ENCODE results near the gene ZNF275. TPM values are rescaled to one million over a fixed set of nuclear protein-coding genes. Genes with fewer than 3 reads are reported as not detected.

The ZNF275 gene
- total RNA-seq, 1 experiment from 2014 or later, result 5.0 TPM

- Histone ChIP-seq H3K27ac (ENCODE audit: low read length) (no peak overlapping the region), H3K36me3 (ENCODE audit: control insufficient read depth, insufficient read depth, low read length) (no peaks in the 10 kb centered on the region), H3K27me3 (ENCODE audit: control insufficient read depth, insufficient read depth, low read length) (no peaks in the 10 kb centered on the region; the same call in 1 of the 2 replicates), H3K9me3 (ENCODE audit: control insufficient read depth, insufficient read depth, low read depth, low read length) (no peaks in the 10 kb centered on the region), H3K4me1 (ENCODE audit: control insufficient read depth, insufficient read depth, low read length) (no peaks in the 10 kb centered on the region), H3K4me3 (ENCODE audit: low read depth in 2 of 2, low read length in 2 of 2) (no peak overlapping the region)
- CTCF ChIA-PET, result no interaction called here
- in situ Hi-C loops (cut with HindIII; ENCODE audit: low pct_unique_long_range_greater_than_20kb, low sequenced_read_pairs), result no loop called here
- TF ChIP-seq REST (IDR thresholded peaks at IDR 0.05; ENCODE audit: insufficient read depth in 1 of 2, low read depth in 2 of 2, low read length in 1 of 2) (no peak), CTCF (IDR thresholded peaks at IDR 0.05) (no peak), POLR2AphosphoS5 (IDR thresholded peaks at IDR 0.05; ENCODE audit: low read depth, low read length) (no peak)
- no peak for DNase-seq (ENCODE audit: low read depth, low spot score)
- ATAC-seq, result no peak
- no TSS peak for BruUV-seq (replicated peaks)
- intact Hi-C loops (cut with micrococcal nuclease; ENCODE audit: unreplicated experiment), result no loop called here
- POLR2A ChIA-PET, result no interaction called here
Observed at GRCh38 chrX:153297376-153297775, 36.6 kb upstream of the ZNF275 start.

GRCh38 chrX:153299855-153300254, 34.1 kb upstream of the ZNF275 start:
- in situ Hi-C loops (cut with HindIII; ENCODE audit: low pct_unique_long_range_greater_than_20kb, low sequenced_read_pairs), result no loop called here
- Histone ChIP-seq H3K4me1 (ENCODE audit: control insufficient read depth, insufficient read depth, low read length) (no peaks in the 10 kb centered on the region), H3K9me3 (ENCODE audit: control insufficient read depth, insufficient read depth, low read depth, low read length) (no peaks in the 10 kb centered on the region), H3K27me3 (ENCODE audit: control insufficient read depth, insufficient read depth, low read length) (peaks cover 6% of the 10 kb centered on the region), H3K27ac (ENCODE audit: low read length) (no peak overlapping the region), H3K4me3 (ENCODE audit: low read depth in 2 of 2, low read length in 2 of 2) (no peak overlapping the region), H3K36me3 (ENCODE audit: control insufficient read depth, insufficient read depth, low read length) (no peaks in the 10 kb centered on the region)
- ChIA-PET CTCF (no interaction called here), POLR2A (no interaction called here)
- intact Hi-C loops (cut with micrococcal nuclease; ENCODE audit: unreplicated experiment), result no loop called here
- DNase-seq (ENCODE audit: low read depth, low spot score) (no peak), ATAC-seq (no peak)
- no TSS peak for BruUV-seq (replicated peaks)
- TF ChIP-seq REST (IDR thresholded peaks at IDR 0.05; ENCODE audit: insufficient read depth in 1 of 2, low read depth in 2 of 2, low read length in 1 of 2) (no peak), TCF7L2 (IDR thresholded peaks at IDR 0.05; ENCODE audit: low read depth, low read length) (no peak), POLR2AphosphoS5 (IDR thresholded peaks at IDR 0.05; ENCODE audit: low read depth, low read length) (no peak), SIN3A (IDR thresholded peaks at IDR 0.05; ENCODE audit: borderline replicate concordance, insufficient read depth, low read depth, low read length) (no peak), CTCF (IDR thresholded peaks at IDR 0.05) (no peak)

Data from Panc1 (cell line).